Activated CD4-positive, CD25-positive, alpha-beta regulatory T cell treated with anti-CD3 and anti-CD28 coated beads, Interleukin-2, amount 50 U/mL, for 16 hours (primary cell): ENCODE results near the gene NRGN.

Source experiments
- DNase-seq: peaks from one replicate; pipeline ENCODE4 v3.0.0-alpha.2; 2020; ENCODE audit warnings: low read depth, low spot score

The NRGN gene

DNA sequence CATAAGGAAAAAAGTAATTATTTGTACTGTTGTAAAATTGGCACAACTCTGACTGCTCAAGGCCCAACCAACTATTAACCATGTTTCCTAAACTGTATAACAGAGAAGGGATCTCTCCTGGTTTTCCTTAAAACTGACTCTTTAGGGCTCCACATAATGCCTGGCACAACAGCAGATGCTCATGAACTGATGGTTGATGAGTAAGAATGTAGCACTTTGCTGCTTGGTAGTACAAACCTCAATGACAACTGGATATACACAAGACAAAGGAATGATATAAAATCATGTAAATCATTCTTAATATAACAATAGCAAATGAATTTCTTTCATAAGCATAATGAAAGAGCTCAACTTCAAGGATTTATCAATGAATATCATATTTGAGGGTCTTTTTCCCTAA lies 48.8 kb downstream of the NRGN start:
- DNase-seq, result no peak

GRCh38 chr11:124791626-124792341 lies 52.0 kb downstream of the NRGN start:
- no peak for DNase-seq

DNA sequence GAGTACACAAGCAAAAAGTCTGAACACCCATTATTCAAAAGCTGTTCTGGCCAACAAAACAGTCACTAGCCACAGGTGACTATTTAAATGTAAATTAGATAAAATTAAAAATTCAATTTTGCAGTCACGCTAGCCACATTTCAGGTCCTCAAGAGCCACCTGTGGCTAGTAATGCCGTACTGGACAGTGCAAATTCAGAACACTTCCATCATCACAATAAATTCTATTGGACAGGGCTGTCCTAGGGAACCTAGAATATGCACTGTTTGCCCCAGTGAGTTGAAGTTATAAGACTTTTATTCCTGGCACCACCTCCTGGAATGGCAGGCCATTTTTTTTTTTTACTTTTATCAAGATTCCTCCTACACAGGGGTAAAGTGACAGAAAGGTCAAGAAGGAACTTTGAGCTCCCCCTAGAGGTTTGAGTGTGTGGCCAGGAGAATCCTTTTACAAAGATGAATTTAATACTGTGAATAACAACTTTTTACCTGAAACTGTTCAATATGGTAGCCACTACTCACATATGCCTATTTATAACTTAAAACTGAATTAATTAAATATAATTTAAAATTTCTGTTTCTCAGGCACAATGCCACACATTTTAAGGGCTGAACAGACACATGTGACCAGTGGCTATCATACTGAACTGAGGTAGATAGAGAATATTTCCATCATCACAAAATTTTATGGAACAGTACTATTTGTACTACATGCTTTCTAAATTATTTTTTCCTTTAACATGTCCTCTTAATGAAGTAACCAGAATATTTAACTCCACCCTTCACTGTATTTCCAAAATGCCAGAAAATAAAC lies 53.9 kb downstream of the NRGN start:
- no peak for DNase-seq

- no peak for DNase-seq
Observed at GRCh38 chr11:124796312-124796711, 56.6 kb downstream of the NRGN start.
